Pons (tissue), 1 donor: Measurements from ENCODE around the gene SPSB1.
A peak's percentile ranks its signal among the peaks of the same experiment; 100 is the strongest.
"Not testable (repeated sequence)": the region's sequence is repeated elsewhere in the genome, so short reads cannot be mapped to it uniquely, and the experiment has no call there.

ENCODE experiments used
- DNase-seq: peaks from one replicate; pipeline ENCODE4 v3.0.0-alpha.2; 2016; ENCODE audit warnings: low spot score

Gene SPSB1

DNA sequence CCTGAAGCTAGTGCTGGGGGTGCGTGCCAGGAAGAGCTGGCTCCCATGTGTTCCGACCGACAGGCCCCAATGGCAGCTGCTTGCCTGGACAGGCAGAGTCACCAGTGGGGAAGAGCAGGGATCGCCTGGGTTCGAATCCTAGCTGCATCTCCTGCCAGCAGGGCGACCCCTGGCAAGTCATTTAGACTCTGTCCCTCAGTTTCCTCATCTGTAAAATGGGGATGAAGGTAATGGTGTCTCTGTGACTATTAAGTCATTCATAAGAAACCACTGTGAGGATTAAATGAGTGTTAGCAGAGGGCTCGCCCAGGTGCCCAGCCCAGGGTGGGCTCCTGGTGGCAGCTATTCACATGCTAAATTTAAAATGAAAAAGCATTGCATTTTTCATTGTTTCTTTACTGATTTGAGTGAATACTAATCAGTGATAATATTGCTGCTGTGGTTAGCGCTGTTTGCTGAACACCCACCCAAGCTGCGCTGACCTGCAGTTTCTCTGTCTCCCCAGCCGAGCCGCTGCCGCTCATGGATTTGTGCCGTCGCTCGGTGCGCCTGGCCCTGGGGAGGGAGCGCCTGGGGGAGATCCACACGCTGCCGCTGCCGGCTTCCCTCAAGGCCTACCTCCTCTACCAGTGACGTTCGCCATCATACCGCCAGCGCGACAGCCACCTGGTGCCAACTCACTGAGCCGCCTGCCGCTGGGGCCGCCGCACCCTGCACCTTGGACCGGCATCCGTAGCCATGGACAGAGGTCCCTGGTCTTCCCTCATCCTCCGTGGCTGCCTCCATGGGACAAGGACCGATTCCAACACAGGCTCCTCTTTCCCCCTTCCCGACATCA, 74.5 kb downstream of the SPSB1 start:
- no peak for DNase-seq

DNA sequence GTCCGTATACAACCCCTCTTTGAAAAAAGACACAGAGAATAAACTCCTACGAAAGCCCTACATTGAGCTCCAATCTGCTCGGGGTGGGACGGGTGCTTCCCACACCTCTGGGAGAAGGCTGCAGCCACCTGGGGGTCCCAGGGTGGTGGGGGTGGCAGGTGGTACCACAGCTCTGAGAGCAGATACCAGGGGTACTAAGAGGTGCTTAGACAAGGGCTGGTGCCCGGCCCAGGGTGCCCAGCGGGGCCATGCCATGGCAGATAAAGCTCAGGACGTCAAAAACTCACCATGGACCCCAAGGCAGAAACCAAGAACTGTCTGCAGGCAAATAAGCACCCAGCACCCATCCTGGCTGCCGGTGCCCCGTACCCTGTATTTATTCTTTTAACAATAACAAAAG, 75.1 kb downstream of the SPSB1 start:
- DNase-seq: no peak

DNA sequence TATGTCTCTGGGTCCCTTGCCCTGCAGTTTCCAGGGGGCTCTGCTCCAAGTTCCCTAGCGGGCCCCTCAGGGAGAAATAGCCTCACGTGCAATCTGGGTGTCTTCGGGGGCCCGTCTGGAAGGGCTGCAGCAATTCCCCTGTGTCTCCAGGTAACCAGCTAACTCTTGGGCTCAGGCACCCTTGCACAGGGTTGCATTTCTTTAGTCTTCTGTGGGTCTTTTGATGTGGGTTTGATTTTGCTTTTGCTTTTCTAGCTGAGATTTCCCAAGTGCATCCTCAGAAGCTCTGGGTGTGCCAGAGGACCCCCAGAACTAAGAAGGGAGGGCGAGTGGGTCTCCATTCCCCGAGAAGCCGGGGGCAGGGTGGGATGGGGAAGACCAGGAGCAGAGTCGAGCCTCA, 75.7 kb downstream of the SPSB1 start:
- DNase-seq: no peak

DNA sequence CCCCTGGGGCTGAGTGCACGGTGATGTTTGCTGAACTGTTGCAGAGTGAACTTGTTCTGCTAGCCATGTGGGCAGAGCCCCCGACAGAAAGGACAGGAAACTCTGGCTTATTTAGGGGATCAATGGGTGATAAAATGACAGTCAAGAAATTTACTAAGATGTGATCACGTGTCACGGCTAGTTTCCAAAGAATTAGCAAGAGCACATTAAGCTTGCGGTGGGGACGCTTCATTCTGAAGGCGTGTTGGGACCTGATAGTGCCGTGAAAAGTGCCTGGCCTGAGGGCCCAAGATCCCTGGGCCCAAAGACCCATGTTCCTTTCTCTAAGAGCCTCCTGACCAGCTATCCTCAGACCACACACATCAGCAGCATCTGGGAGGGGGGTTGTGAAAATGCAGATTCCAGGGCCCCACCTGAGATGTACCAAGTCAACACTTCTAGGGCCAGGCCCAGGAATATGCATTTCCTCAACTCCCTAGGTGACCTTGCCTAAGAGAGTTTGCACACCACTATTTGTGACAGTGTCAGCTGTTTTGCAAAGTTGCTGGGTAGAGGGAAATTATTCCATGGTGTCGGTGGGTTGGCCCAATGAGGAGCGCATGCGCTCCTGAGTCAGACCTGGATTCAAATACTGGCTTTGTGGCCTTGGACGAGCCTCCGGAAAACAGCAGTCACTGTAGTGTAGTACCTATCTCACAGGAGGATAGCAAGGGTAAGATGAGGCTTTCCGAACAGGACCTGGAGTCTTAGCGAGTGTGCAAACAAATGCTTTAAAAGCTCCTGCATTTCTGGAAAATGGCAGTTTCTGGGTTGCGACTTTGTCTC, 77.5 kb downstream of the SPSB1 start:
- DNase-seq: no peak

DNA sequence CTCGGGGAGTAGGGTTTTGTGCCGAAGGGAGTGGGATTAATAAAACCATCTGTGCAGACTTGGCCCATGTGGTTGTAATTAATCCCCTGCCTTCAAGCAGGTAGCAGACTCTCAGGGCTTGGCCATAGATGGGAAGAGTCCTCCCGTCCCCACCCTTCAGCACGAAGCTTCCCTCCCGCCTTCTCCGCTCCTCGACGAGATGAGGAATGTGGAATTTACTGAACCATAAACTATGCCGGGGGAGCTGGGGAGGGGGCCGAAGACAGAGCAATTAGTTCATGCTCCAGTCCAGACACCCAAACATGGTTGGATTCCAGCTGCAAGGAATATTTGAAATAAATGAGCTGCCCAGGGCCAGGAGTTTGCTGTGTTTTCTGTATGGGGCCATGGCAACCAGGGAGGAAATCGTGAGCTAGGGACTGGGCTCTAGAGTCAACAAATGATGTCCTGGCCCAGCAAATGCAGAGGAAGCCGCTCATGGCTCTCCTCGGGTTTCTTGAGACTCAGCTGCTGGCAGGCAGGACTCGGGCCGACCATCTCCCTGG, 78.8 kb downstream of the SPSB1 start:
- no peak for DNase-seq

DNA sequence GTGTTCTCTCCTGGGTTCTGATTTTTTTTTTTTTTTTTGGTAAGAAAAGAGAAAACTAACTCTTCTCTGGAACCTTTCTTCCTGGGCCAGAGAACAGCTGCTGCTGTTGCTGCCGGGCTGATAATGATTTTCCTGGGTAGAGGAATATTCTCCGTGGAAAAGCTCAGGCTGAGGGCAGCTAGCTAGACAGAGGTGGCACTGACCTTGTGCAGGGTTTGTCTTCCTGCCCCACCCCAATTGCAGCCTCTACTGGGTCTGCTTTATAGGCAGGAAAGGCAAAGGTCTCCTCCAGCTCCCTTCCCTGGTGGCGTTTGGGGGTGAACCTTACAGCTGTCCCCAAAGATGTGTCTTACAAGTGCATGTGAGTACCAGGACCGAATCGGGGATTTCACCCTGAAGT, 79.3 kb downstream of the SPSB1 start:
- no peak for DNase-seq

DNA sequence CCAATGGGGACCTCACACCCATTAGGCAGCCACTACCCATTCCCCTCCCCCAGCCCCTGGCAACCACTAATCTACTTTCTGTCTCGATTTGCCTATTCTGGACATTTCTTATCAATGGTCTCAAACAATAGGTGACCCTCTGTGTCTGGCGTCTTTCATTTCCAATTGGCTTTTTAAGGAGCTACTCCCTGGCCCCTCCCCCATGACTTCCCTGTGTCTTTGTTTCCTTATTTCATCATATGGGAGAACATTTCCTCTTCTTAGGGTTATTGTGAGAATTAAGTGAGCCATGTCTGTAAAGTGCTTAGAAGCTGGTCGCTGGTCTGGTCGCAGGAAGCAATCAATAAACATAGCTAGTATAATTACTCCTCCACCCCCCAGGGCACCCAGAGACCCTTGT, 80.9 kb downstream of the SPSB1 start:
- DNase-seq: peak; percentile 51

DNA sequence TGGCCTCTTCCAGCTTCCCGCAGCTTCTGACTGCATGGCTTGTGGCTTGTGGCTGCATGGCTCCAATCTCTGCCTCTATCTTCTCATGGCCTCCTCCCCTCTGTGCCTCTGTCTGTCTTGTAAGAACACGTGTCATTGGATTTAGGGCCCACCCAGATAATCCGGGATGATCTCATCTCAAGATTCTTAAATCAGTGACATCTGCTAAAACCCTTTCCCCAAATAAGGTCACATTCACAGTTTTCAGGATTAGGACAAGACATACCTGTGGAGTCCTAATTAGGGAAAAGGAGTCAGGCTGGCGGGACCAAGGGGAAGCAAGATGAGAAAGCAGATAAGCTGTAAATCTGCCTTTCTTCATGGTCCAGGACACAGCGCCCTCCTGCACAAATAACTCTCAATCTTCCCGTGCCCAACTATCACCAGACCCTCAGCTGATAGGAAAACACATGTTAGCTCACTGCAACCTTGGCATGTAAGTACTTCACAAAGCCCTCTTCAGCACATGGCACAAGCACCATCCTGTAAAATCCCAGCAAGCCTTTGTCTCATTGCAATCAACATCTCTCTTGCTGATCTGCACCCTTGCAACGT, 82.2 kb downstream of the SPSB1 start:
- no peak for DNase-seq

DNA sequence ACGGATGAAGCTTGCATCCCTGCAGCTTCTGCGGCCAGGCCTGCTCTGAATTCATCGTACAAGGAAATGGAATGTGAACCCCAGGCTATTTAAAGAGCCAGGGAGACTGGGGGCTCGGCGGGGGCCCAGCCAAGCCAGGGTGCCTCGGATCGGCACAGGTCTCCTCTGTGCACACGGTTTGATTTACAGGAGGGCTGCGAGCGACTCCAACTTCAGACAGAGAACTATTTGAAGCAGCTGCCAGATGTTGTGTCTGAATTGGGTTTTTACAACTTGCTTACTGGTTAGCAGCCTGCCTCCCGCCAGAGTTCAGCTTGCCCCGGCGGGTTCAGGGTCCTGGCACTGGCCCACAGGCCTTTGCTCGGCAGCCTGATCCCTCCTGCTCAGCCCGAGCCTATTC, 83.2 kb downstream of the SPSB1 start:
- no peak for DNase-seq

DNA sequence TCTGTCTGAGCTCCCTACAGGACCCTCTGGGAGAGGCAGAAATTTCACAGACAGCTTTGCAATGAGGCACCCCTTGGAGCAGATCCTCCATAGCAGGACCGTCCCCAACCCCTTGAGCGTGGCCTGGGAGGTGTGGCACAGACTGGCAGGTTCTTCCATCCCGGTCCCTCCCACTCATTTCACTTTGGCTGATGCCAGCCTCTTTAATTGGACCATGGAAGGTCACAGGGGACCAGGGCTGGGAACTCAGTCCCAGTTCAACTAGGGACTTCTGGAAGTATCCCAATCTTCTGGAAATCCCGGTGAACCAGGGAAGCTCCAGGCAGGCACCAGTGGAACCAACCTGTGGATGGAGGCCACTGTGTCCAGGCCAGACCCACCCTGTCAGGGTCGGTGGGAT, 83.7 kb downstream of the SPSB1 start:
- DNase-seq: no peak

DNA sequence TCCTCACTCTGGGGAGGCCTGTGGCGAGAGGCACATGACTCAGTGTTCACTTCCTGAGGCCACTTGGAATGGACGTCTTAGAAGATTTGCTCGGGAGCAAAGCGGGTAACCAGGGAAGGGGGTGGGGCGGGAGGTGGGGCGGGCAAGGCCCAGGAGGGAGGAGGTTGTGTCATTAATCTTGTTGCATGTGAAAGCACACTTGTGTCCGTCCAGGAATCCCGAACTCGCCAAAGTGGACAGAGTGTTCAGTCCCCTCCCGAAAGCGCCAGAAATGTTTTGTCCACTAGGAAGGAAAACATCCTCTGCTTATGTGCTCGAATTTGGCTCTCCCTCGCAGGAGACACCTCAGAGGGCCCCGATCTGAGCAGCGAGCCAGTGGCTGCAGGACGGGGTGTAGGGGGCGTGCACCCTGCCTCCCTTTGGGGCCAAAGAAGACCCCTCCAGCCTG, 84.2 kb downstream of the SPSB1 start:
- DNase-seq: no peak

DNA sequence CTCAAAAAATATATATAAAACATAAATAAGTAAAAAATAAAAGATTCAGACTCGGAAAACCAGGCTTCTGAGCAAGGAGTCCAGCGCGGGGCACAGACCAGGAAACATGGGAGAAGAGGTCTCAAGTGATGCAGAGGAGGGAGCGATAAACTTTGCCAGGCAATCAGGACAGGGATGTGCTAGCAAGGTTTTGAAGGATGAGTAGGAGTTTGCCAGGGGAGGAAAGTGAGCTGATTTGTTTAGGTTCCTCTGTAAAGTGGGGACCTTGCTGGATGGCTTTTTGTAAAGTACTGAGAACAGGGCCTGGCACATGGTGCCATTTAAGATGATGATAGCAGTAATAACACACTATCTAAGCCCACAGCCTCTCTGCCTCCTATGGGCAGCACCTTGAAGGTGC, 86.1 kb downstream of the SPSB1 start:
- DNase-seq: no peak

DNA sequence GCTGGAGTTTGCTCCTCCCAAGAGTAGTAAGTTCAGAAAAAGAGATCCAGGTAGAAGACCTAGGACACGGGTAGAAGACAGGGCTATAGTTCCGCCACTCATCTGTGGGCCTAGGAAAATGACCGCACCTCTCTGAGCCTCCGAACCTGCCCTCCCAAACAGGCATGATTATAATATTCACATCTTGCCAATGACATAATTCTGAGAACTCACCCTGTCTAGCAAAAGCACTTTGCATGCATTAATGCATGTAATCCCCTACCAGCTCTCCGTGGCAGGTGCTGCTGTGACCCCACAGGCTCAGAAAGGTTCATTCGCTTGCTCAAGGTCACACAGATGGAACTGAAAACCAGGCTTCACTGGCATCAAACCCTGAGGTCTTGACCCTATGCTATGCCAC, 88.0 kb downstream of the SPSB1 start:
- no peak for DNase-seq

DNA sequence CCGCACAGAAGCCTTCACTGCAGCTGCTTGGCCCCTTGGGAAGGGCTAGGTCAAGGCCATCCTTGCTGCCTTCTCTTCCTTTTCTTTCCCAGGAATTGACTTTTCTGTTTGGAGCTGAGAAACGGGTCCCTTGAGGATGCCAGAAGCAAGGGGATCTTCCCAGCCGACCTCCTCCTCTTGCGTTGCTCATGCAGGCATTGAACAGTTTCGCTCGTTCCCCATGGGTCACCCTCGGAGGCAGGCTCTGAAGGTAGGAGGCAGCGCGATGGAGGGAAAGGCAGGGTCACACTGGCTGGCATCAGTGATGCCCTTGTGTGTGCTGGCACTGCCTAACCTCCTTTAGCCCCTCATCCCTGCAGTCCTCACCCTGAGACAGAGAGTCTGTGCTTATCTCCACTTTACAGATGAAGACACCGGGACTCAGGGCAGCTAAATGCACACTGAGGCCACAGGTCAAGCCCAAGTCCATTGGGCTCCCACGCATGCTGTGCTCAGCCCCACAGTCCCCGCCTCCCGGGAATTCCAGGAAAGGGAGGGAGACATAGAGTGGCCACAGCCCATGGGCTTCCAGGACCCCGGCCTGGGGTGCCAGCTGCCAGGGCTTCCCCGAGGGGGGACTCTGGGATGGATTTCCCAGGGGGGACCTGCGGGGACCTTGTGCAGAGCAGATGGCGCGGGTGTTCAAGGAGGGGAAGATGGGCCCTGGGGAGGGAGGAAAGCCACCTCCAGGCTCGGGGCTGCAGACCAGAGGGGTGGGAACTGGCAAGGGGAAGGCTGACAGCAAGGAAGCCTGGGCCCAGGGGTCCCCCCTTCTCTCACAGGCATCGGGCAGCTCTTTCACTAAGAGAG, 90.2 kb downstream of the SPSB1 start:
- no peak for DNase-seq

DNA sequence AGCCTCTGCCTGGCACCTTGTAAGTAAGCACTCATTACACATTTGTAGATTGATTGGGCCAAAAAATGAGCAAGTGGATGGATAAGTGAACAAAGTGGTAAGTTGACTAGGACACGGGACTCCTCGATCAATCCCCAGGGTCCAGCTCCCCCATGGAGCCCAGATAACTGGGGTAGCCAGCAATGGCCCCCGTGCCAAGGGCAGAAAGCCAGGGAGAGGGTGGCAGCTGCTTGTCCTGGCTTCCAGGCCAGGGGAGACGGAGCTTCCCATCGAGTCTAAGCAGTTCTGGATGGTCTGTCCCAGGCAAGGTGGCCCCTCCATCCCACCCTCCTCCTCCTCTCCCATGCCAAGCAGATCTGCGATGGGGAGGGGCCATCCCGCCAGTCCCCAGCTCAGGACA, 91.4 kb downstream of the SPSB1 start:
- DNase-seq: no peak

DNA sequence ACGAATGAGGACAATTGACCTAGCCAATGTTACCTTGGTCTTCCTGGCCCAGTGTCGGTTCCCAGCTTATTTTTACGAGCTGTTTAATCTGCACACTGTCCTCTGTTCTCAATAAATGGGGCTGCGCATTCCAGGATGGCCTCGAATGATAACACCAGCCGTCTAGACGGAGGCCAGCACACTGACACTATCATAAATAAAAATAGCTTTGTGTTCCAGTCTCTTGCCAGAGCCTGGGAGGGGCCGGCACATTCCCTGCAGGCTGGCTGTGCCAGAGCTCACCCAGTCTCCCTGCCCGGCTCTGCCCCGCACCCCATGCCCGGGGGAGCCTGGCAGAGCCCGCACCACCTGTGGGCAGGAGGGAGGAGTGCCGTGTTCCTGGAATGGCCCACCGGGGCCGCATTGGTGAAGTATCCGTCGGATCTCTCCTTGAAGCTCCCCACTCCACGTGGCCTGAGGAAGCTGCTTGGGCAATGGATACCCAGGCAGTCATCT, 92.1 kb downstream of the SPSB1 start:
- peak; percentile 81 for DNase-seq

DNA sequence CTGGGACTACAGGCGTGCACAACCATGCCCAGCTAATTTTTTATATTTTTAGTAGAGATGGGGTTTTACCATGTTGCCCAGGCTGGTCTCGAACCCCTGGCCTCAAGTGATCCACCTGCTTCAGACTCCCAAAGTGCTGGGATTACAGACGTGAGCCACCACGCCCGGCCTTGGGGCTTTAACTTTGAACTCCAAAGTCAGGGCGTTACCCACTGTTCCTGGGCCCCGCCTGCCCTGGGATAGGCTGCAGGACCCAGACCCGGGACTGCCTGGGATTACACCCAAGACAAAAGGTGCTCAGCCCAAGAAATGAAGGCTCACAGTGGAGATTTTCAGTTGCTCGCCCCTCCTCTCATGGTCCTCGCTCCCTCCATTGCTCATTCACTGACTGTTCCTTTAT, 92.7 kb downstream of the SPSB1 start:
- DNase-seq: not testable (repeated sequence)

DNA sequence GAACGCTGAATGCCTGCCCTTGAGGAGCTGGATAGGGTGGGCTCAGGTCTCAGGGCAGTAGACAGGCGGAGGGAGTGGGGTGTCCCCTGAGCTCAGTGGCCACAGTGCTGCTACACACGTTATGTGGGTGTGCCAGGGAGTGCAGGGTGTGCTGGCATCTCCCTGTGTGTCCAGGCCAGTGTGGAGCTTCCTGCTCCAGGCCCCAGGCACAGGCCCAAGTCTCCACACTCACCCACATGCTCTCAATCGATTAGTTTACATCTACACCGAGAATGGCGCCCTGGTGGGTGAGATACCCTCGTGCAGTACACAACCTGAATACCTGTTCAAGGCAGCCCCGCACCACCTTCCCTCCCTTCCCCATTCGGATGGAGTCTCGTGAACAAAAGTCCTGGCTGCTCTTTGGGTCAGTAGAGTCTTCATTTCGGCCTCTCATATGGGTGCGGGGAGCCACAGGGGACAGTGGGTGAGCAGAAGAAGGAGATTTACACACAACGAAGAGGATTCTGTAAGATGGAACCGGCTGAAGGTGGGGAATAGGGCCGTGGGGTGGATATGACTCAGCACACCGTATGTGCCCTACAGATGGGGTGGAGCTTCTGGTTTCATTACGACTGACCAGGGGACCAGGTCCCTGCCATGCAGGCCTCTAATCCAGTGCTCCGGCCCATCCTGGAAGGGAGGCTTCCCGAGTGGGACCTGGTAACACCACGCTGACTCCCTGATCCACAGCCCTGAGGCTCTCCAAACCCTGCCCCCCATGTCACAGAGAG, 93.3 kb downstream of the SPSB1 start:
- no peak for DNase-seq

DNA sequence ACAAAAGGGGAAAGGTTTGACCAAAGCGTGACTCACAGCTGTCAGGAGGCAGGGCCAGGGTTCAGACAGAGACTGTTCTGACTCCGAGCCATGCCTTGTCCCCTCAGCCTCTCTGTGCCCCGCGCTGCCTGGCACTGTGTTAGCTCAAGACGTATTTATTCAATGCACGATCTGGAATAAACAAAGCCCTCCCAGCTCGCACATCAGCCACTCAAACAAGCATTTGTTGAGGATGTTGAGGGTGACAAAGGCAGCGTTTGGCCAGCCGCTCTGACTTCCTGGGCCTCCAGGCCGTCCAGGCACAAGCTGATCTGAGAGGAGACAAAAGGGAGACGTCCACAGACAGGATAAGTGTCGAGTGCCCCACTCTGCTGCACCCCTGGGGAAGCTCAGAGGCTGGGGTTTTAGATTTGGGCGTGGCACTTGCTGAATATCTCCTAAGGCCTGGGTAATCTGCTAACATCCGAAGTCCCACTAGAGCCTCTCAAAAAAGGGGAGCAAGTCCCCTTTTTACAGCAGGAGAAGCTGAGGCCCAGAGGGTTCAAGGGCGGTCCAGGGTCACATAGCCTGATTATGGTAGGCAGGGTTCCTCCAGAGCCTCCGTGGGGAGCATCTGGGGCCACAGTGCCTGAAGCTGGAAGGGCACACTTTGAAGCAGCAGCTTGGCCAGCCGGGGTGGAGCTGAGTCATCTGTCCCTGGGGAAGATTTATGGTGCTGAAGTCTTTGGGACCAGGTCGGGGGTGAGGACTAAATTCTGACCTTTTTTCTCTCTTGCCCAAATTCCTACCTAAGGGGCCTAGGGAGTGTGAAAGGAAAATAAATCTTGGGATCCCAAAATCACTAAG, 95.9 kb downstream of the SPSB1 start:
- peak; percentile 100 for DNase-seq

DNA sequence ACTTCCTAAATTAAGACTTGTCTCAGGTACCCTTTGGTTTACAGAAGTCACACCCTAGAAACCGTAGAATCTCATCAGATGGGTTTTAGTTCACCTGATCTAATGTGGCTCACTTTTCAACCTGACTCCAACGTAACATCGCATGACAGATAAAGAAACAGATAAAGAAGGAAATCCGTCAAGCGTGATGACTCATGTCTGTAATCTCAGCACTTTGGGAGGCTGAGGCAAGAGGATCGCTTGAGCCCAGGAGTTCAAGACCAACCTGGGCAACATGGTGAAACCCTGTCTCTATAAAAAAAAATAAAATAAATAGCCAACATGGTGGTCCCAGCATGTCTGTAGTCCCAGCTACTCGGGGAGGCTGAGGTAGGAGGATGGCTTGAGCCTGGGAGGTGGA, 97.3 kb downstream of the SPSB1 start:
- DNase-seq: no peak
